HG03558 (cell line): ENCODE data around the gene TADA2A.
"Not testable (repeated sequence)": the region's sequence is repeated elsewhere in the genome, so short reads cannot be mapped to it uniquely, and the experiment has no call there.

Experiments used
- ATAC-seq: cut with Tn5 transposase; IDR thresholded peaks from one replicate; pipeline ENCODE4 v1.9.1; 2021; ENCODE audit warnings: moderate number of reproducible peaks; ENCODE audit not compliant: unreplicated experiment; ENCODE audit errors: extremely low read depth

Gene TADA2A

DNA sequence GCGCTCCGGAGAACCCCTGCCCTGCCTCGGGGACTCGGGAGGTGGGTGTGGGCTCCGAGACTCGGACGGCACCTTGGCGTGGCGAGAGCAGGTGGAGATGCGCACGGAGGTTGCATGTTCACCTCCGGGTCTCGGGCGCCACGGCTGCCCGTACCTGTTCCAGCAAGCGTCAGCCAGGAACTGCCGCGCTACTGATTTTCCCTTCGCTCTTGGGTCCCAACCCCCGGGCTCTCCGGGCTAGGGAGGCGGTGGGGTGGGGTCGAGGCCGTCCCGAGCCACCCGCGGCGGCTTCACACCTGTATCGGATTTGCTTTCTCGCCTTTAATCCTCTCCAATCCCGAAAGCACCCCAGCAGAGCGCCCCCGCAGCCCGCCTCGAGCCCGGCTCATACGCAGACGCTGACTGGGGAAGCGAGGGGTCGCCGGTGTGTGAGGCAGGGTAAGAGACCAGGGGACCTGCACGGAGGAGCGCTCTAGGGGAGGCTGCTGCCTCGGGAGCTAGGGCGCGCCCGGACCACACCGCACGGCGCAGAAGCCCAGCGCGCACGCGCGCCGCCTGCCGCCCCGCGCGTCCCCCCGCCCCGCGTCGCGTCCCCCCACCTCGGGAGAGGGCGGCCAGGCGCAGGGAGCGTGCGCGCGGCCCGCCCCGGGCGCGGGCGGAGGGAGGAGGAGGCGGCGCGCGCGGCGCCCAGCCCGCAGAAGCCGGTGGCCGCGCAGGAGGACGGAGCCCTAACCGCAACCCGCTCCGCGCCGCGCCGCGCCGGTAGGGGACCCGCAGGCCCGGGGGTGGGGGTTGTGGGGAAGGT, 82.7 kb downstream of the TADA2A start, which contains the start of gene DUSP14:
Gene DUSP14, plus strand, starts transcription at position 695 of the 805 bp plus-strand sequence. CDS start 22,382 bp downstream, outside the sequence.
- peak; percentile 57 for ATAC-seq

DNA sequence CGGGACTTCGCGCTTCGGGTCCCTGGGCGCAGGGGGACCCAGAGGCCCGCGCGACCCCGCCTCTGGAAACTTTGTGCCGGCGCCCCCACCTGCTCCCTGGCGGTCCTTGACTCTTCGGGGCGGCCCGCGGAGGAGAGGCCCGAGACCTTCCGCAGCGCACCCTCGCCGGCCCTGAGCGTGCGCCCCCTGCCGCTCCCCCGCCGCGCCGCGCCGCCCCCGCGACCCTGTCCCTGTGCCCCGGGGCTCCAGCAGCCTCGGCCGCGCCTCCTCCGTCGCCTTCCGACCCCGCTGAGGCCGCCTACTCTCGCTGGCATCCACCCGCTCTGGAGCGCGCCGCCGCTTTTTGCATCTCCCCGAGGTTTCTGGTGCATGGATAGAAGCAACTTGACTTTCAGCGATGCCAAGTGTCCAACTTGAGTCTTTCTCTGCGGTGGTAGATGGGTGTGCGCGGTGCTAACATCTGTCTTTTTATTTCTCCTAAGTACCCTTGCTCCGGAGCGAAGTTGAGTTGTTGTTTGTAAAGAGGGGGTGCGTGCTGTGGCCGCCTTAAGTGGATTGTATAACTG, 83.4 kb downstream of the TADA2A start:
- ATAC-seq: no peak

DNA sequence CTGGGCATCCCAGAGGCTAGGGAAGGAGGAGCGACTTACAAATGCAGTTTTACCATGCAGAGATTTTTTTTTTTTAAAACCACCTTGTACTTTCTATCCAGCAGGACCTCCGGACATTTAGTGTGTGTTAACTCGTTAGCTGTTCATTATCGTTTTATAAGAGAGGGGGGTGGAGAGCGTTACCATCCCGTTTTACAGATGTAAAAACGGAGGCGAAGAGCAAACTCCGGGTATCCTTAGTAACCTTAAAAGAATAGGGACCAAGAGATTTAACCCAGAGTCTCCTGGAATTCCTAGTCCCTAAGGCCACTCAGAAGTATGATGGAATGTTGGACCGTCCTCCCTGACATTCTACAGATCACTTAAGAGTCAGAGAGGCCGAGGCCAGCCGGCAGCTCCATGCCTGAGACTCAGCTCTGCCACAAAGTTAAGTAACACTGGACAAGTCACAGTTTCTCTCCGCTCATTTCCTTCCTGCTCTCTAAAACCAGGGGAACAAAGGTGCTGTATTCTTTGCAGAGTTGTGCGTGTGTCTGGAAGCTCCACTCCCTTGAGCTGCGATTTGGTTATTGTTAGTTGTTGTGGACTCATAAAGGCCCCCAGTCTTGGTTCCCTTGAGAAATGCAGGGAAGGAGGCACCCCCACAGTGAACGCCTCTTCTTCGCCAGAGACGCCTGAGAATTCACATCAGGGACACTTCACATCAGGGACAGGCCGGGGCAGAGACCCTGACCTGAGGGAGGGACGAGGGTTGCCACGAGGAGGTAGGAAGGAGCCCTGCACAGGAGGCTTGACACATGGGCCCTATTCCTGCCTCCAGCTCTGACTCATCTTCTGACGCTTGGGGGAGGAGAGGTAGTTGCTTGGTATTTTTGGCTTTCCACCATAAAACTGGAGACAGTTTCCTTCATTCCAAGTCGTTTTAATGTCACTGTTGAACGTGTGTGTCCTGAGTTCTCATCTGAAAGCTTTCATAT, 84.2 kb downstream of the TADA2A start:
- no peak for ATAC-seq

DNA sequence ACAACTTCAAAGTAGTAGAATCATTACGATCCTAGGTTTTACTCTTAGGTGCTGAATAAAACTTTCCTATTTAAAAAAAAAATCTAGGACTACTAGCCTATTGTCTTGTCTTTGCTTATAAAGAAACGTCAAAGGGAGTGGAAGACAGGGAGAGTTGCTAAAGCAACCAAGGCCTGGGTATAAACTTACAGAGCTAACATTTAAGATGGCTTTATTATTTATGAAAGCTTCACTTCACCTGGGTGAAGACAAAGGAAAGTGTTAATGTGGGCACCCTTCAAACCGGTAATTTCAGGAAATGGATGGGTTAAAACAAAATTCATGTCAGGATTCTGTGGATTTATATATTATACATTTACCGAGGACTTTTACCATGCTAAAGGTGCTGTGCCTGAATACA, 85.5 kb downstream of the TADA2A start:
- no peak for ATAC-seq

DNA sequence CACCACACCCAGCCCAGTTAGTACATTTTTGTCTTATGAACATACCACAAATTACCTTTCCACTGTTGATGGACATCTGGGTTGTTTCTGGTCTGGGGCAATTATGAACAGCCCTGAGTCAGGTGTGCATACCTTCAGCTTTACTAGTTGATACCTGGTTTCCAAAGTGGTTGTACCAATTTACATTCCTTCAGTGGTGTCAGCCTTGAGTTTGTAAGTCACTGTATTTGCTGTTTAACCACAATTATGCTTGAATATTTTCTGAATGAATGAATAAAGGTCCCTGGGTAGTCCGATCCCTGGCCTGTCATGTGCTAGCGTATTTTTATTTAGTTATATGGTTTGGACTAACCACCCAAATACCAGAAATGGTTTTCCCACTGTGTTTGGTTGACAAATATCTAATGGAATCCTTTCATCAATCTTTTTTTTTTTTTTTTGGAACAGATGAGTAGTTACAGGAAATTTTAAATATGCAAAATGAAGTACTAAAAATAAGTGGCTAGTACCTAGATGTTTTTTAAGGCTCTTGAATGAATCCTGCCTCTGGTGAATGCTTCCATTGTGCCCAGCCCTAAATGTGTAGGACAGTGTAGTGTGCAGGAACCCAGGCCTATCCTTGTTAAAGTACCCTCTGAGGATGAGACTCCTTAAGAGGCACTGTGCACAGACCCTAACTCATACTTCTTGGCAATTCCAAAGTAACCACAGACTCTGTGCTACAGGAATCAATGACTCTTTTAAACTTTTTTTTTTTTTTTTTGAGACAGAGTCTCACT, 86.8 kb downstream of the TADA2A start:
- no peak for ATAC-seq

DNA sequence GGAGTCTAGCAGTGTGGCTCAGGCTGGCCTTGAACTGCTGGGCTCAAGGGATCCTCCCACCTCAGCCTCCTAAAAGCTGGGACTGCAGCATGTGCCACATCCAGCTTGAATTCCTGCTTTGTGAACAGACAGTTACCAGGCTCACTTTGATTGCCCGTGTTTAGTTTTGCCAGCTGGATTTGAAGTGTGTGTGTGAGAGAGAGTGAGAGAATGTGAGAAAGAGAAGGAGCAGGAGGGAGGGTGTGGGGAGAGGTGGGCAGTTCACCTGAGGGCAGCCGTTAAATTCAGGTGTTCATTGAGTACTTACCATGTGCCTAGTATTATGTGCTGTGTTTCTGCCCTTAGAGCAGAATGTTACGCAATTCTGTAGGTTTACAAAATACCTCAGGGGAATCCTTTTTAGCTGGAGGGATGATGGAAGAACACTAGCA, 87.7 kb downstream of the TADA2A start:
- ATAC-seq: no peak

DNA sequence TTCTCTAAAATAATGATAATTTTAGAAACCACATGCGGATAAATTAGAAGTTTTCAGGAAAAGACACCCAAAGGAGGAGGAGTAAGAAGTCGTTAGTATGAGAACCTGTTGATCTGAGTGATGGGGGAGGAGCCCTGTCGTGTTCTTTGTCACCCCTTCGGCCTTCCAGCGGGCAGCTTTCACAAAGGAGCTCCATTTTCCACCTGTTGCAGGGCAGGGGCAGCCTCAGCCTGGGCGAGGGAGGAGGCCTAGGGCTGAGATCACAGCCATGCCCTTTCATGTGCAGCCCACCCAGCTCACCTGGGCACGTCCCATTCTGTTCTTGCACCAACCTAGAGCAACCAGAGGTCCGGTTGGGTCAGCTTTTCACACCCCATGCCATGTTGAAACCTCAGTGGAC, 88.3 kb downstream of the TADA2A start:
- ATAC-seq: no peak

DNA sequence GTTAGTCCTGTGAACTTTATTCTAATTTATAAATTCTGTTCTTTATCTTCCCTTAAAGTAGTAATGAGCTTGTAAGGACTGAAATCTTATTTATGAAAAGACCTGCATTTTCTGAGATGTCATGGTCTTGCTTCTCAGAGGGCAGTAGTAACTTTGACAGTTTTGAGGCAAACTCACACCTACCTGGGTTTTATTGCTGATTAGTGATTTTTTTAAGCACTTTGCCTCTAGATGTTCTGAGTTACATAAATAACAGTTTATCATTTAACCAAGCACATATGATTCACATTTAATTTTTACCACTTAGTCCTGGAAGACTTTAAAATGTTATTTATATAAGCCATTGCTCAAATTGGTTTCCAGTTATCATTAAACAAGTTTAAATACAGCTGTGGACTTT, 93.7 kb downstream of the TADA2A start:
- no peak for ATAC-seq

DNA sequence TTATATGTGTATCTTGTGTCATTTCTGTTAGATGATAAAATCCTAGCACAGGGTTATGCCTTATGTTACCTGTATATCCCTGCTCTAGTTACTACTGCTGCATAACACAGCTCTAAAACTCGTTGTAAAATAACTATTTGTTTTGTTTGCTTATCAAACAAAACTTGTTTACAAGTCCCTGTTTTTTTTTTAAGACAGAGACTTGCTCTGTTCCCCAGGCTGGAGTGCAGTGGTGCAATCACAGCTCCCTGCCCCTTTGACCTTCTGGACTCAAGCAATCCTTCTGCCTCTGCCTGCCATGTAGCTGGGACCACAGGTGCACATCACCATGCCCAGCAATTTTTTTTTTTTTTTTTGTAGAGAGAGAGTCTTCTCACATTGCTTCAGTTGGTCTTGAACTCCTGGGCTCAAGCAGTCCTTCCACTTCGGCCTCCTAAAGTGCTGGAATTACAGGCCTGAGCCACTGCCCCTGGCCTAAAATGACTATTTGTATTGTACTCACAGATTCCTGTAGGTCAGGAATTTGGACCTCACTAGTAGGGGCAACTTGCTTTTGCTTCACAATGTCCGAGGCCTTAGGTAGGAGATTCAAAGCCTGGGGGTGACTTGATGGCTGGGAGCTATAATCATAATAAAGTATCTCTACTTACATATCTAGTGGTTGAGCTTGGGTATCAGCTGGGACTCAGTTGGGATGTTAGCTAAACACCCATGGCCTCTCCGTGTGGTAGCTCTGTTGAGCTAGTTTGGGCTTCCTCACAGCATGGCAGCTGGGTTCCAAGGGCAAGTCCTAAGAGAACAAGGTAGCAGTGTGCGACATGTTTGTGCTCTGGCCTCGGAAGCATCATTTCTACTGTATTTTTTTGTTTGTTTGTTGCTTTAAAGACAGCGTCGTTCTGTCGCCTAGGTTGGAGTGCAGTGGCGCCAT, 95.6 kb downstream of the TADA2A start:
- no peak for ATAC-seq

DNA sequence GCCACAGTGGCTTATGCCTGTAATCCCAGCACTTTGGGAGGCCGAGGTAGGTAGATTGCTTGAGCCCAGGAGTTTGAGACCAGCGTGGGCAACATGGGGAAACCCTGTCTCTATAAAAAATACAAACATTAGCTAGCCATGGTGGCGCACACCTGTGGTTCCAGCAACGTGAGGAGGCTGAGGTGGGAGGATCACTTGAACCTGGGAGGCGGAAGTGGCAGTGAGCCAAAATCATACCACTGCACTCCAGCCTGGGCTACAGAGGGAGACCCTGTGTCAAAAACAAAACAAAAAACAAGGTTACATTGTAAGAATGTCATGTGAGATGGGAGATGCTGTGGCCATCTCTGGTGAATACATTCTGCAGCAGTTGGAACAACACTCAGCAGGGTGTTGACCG, 96.5 kb downstream of the TADA2A start:
- ATAC-seq: no peak

DNA sequence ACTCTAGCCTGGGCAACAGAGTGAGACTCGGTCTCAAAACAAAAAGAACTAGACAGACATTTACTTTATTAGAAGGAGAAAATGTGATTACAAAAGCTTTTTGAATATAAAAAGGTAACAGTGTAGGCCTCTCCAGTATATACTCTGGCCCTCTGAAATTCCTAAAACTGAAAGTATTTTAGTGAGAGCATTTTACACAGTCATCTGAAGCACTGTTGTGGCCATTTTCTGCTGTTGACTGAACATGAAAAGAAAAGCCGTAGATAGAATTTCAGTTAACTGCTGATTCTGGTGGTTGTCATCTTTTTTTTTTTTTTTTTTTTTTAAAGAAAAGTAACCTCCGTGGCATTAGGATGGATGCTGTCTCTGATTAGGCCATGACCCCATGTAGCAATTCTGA, 98.6 kb downstream of the TADA2A start:
- no peak for ATAC-seq

DNA sequence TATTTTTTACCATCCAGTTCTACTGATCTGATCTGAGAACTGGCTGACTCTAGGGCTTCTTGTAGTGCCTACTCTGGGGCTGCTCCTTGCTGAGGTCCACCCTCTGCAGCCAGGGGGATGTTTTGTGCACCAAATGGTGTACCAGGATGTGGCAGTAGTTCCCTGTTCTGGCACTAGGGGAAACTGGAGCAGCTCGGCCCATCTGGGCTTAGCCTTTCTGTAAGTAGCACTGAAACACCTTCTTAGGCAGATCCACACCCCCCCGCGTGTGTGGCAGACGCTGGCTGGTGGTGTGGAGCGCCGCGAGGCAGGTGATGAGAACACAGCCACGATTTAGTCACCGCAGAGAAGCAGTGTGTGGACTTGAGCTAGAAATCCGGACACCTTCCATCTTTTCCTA, 100.0 kb downstream of the TADA2A start:
- no peak for ATAC-seq

DNA sequence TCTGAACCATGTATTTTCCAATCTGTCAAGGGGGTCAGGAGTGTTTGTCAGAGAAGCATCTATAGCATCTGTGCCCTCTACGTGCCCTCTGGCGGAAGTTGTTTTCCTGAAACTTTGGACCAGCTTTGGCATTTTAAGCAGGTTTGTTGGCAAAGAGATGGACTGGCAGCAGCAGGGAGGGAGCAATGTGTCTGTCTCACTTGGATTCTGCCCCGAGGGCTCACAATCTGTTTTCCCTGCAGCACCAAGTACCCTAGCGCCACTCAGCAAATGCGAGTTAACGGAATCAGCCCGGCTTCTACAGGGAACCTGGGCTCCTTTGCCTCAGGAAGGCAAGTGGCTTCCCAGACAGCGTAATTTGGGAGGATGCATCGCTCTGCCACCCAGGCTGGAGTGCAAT, 100.4 kb downstream of the TADA2A start:
- ATAC-seq: no peak

DNA sequence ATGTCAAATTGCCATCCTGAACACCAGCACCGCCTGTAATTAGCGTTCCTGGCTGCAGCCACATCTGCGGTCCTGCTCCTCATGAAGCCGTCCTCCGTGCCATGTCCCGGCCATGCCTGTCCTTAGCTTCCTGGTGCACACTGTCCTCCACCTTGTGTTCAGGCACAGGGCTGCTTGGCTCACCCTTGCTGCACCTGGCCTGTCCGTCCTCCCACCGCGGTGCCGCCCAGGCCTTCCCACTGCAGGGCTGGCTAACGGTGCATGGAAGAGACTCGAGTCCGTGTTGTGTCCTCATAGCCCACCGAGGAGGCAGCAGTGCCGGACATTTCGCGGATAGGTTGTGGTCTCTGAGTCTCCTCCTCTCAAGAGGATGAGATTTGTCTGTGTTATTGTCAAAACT, 103.4 kb downstream of the TADA2A start:
- no peak for ATAC-seq

DNA sequence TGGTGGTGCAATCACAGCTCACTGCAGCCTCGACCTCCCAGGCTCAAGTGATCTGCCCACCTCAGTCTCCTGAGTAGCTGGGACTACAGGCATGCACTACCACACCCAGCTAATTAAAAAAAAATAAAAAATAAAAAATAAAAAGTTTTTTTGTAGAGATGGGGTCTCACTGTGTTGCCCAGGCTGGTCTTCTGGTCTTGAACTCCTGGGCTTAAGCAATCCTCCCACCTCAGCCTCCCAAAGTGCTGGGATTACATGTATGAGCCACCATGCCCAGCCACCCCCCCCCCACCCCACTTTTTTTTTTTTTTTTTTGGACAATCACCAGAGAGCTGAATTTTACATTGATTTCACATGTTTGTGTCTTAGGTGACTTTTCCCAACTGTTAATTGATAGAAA, 105.0 kb downstream of the TADA2A start:
- ATAC-seq: not testable (repeated sequence)

DNA sequence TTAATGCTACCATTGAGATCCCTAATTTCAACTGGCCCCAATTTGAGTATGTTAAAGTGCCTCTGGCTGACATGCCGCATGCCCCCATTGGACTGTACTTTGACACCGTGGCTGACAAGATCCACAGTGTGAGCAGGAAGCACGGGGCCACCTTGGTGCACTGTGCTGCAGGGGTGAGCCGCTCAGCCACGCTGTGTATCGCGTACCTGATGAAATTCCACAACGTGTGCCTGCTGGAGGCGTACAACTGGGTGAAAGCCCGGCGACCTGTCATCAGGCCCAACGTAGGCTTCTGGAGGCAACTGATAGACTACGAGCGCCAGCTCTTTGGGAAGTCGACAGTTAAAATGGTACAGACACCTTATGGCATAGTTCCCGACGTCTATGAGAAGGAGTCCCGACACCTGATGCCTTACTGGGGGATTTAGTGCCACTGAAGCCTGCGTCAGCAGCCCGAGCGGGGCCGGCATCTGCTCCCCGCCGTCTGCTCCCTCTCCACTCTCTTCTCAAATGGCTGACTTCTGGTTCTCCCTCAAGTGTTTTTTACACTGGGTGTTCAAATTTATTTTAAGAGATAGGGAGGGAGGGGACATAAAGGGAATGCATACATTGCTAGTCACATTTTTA, 105.9 kb downstream of the TADA2A start:
- ATAC-seq: no peak

DNA sequence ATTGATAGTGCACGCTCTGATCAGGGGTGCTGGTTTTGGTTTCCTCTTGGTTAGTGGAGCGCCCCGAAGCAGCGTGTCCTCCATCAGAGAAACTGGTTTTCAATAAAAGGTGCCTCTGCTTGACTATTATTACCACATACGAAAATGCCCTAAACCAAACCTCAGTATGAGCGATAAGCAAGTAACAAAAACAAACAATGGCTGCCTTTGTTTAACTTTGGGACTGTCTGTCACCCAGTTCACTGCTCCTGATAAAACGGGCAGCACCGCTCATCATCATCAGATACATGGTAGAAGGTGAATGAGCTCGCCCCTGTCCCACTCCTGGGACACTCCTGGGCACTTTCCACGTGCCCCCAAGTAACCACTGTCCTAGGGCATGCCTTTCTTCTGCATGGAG, 107.0 kb downstream of the TADA2A start:
- no peak for ATAC-seq

DNA sequence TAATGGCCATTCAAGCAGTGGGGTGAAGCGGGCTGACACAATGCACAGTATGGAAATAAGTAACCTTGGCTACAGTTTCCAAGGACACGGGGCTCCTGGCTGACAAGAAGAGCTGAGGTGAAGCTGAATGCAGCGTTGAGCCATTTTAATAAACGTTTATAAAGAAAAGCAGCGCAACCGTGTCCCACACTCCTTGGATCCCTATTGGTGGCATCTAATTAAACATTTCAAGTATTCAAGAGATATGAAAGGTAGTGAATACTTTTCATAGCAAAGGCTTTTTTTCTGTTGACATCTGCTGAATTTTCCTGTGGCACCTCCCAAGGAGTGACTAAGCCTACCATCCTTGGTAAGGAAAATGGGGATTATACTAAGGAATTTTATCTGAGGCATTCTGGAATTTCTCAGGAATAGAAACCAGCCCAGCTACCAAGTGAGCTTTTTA, 109.5 kb downstream of the TADA2A start:
- ATAC-seq: no peak
